PFSK-1 (cell line): ENCODE measurements around the gene ESYT3.

Experiments used
- FOXP2 ChIP-seq: optimal IDR thresholded peaks from 2 replicates; pipeline ENCODE3; 2011; ENCODE audit warnings: borderline replicate concordance, control low read depth, inconsistent platforms; ENCODE audit not compliant: insufficient read depth; ENCODE audit errors: extremely low read length, extremely low read depth
- POLR2AphosphoS5 ChIP-seq: IDR thresholded peaks from 2 replicates; pipeline ENCODE4 v1.6.1; 2012; ENCODE audit warnings: low read depth, mild to moderate bottlenecking, control low read depth, low read length, moderate library complexity
- TAF1 ChIP-seq: IDR thresholded peaks from 2 replicates; pipeline ENCODE4 v1.6.1; 2012; ENCODE audit warnings: low read length, control low read depth, borderline replicate concordance; ENCODE audit not compliant: insufficient read depth

DNA sequence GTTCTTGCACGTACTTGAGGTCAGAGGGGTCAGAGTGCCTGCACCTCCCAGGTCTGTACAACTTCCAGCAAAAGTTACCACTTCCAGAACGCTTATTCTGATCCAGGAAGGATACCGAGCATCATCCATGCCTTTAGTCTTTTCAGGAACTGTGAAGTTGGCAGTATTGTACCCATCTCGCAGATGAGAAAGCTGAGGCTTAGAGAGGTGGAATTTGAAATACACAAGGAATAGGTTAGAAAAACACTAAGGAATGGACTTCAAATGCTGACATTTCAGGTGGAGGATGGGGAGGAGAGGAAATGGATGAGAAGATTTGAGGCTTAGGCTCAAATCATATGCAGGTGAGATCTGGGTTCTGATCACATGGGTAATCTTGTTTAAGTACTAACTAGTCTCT, 11.2 kb downstream of the ESYT3 start:
- TF ChIP-seq POLR2AphosphoS5 (no peak), TAF1 (no peak), FOXP2 (no peak)
